Mesothelial cell of epicardium (in vitro differentiated cells): ENCODE measurements around the gene GPAM. TPM values are rescaled to one million over a fixed set of nuclear protein-coding genes. Genes with fewer than 3 reads are reported as not detected.

ENCODE experiments used
- DNase-seq, 2 experiments: peaks; one replicate each; pipeline ENCODE4 v3.0.0; 2021; ENCODE audit warnings: low spot score in 2 of 2; ENCODE audit not compliant: unreplicated experiment in 2 of 2
- H3K27ac Mint-ChIP-seq: 2 replicates; pipeline ENCODE4 v1.8.0; 2021; ENCODE audit warnings: mixed read lengths
- H3K27me3 Mint-ChIP-seq: 2 replicates; pipeline ENCODE4 v1.8.0; 2021; ENCODE audit warnings: low read depth, mixed read lengths
- H3K36me3 Mint-ChIP-seq: 2 replicates; pipeline ENCODE4 v1.8.0; 2021; ENCODE audit warnings: mixed read lengths
- H3K4me1 Mint-ChIP-seq: 2 replicates; pipeline ENCODE4 v1.8.0; 2021; ENCODE audit warnings: mixed read lengths
- H3K4me3 Mint-ChIP-seq: 2 replicates; pipeline ENCODE4 v1.8.0; 2021; ENCODE audit warnings: mild to moderate bottlenecking, moderate library complexity, mixed read lengths
- H3K9me3 Mint-ChIP-seq: 2 replicates; pipeline ENCODE4 v1.8.0; 2021; ENCODE audit warnings: mixed read lengths
- total RNA-seq: library from RNA; stranded (reverse); gene quantifications from 3 replicates; pipeline ENCODE4 v1.2.1, GENCODE V29; 2021
- TF ChIP-seq, protein P1 (sequence below): fragments of 200-600 bp; sonication (generic); IDR thresholded peaks from one replicate; pipeline ENCODE4 v1.5.0; 2021; ENCODE audit warnings: antibody characterized with exemption; ENCODE audit not compliant: unreplicated experiment

GPAM gene, protein sequence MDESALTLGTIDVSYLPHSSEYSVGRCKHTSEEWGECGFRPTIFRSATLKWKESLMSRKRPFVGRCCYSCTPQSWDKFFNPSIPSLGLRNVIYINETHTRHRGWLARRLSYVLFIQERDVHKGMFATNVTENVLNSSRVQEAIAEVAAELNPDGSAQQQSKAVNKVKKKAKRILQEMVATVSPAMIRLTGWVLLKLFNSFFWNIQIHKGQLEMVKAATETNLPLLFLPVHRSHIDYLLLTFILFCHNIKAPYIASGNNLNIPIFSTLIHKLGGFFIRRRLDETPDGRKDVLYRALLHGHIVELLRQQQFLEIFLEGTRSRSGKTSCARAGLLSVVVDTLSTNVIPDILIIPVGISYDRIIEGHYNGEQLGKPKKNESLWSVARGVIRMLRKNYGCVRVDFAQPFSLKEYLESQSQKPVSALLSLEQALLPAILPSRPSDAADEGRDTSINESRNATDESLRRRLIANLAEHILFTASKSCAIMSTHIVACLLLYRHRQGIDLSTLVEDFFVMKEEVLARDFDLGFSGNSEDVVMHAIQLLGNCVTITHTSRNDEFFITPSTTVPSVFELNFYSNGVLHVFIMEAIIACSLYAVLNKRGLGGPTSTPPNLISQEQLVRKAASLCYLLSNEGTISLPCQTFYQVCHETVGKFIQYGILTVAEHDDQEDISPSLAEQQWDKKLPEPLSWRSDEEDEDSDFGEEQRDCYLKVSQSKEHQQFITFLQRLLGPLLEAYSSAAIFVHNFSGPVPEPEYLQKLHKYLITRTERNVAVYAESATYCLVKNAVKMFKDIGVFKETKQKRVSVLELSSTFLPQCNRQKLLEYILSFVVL
- total RNA-seq, result 14.4 to 20.0 TPM (median 16.9 TPM) in 3 replicates

DNA sequence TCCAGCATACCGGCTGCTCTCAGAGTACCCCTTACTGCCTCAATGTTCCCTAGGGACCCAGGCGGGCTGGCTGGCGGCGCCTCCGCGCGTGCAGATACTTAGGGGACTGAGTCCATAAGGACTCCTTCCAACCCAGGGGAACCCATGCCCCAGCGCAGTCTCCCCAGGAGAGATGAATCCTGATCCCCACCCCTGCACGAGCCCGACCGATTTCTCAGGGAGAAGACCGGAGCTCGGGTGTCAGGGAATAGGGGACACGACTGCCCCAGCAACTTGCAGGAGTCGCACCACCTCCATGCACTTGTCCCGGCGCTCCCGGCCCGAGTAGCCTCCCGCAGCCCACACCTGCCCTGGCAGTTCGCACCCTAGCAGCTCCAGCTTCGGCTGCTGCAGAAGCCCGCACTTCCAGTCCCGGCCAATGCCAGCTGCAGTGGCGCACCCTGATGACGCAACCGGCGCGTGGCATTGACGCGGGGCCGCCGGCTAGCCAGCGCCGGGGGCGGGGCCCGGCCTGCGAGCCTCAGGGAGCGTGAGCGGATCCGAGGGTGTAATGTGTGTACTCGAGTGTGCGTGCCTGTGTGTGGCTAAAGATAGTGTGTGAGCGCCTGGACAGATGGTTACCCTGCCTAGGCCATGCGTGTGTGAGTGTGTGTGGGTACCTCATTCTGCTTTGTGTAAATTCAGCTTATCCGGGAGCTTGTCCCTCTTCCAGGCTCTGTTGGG lies at the start of gene GPAM:
GPAM (minus strand) TSS at position 437 of the 723 bp plus-strand sequence. CDS start 1,981 bp downstream, outside the sequence.
- Mint-ChIP-seq H3K36me3 (peaks cover 6% of the 10 kb centered on the region), H3K4me3 (peak within 1 kb of the TSS; percentile 80), H3K4me1 (peaks cover 16% of the 10 kb centered on the region), H3K9me3 (peaks cover 20% of the 10 kb centered on the region), H3K27ac (peak within 1 kb of the TSS; percentile 94), H3K27me3 (peaks cover 2% of the 10 kb centered on the region)
- peak; percentile 98 to 100 for DNase-seq
- TF ChIP-seq, protein P1, sequence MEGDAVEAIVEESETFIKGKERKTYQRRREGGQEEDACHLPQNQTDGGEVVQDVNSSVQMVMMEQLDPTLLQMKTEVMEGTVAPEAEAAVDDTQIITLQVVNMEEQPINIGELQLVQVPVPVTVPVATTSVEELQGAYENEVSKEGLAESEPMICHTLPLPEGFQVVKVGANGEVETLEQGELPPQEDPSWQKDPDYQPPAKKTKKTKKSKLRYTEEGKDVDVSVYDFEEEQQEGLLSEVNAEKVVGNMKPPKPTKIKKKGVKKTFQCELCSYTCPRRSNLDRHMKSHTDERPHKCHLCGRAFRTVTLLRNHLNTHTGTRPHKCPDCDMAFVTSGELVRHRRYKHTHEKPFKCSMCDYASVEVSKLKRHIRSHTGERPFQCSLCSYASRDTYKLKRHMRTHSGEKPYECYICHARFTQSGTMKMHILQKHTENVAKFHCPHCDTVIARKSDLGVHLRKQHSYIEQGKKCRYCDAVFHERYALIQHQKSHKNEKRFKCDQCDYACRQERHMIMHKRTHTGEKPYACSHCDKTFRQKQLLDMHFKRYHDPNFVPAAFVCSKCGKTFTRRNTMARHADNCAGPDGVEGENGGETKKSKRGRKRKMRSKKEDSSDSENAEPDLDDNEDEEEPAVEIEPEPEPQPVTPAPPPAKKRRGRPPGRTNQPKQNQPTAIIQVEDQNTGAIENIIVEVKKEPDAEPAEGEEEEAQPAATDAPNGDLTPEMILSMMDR, result no peak

GRCh38 chr10:112232670-112233069 lies 49.1 kb upstream of the GPAM start:
- Mint-ChIP-seq H3K27me3 (peaks cover 1% of the 10 kb centered on the region), H3K27ac (no peak overlapping the region), H3K36me3 (no peaks in the 10 kb centered on the region), H3K4me1 (peaks cover 16% of the 10 kb centered on the region), H3K4me3 (no peak overlapping the region), H3K9me3 (peaks cover 6% of the 10 kb centered on the region)
- TF ChIP-seq, protein P1, result no peak
- no peak for DNase-seq

DNA sequence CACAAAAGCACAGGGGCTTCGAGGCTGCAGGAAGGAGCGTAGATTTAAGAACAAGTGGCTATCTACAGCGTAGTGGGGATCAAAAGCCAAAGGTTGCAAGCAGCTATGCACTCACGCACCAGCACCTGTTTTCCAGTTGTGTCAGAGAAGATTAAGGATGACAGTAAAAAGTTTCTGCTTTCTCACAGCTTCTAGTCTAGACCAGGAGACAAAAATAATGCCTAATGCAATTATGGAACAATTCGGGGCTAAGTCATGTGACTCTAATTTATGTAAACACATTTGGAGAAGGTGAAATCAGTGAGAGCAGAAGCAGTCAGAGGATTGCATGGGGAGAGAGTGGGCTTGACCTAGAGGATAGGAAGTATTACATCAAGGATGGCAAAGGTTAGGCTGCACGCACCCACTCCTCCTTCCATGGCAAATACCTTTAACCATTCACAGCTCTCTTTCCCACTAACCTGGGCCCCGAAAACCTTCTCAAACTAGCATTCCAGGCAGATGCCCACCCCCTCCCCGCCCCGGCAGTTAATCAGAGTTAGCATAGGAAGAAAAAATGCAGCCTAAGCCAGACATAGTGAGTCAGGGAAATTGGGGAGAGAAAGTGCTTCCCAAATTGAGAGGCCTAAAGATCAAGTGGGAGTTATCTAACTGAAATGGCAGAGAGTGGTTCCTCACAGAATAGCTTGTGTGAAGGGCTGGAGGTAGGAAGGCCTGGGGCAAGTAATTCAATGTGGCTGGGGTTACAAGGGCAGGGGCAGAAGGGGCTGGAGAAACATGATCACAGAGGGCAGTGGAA lies 48.2 kb upstream of the GPAM start:
- Mint-ChIP-seq H3K27ac (peak overlapping the region; percentile 8), H3K4me1 (peaks cover 16% of the 10 kb centered on the region), H3K9me3 (peaks cover 4% of the 10 kb centered on the region), H3K27me3 (peaks cover 1% of the 10 kb centered on the region), H3K4me3 (no peak overlapping the region), H3K36me3 (no peaks in the 10 kb centered on the region)
- no peak for DNase-seq
- TF ChIP-seq, protein P1, result no peak

DNA sequence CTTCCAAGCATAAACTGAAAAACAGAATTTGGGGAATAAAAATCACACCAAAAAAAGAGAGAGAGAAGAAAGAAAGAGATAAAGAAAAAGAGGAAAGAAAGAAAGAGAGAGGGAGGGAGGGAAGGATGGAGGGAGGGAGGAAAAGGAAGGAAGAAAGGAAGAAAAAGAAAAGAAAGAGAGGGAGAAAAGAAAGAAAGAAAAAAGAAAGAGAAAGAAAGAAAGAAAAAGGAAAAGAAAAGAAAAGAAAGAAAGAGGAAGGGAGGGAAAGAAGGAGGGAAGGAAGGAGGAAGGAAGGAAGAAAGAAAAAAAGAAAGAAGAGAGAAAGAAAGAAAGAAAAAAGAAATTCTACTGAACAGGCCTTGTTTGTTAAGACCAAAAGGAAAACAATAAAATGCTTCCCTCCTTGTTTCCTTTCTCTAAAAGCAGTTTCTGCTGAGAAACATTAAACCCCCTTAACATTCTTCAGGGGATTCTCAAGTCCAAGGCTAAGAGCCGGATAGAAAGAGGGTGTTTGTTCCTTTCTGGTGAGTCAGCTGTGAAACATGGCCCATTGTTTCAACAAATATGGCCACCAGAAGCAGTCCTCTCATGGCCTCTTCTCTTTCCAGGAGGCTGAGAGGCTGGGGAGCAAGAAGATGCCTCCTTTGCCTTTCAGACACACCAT lies 46.9 kb upstream of the GPAM start:
- Mint-ChIP-seq H3K27ac (no peak overlapping the region), H3K4me1 (peaks cover 16% of the 10 kb centered on the region), H3K9me3 (peaks cover 10% of the 10 kb centered on the region), H3K4me3 (no peak overlapping the region), H3K27me3 (peaks cover 1% of the 10 kb centered on the region), H3K36me3 (no peaks in the 10 kb centered on the region)
- TF ChIP-seq, protein P1, result no peak
- DNase-seq, result no peak
